OCI-LY7 (cell line): ENCODE measurements around the gene TEX22. TPM values are rescaled to one million over a fixed set of nuclear protein-coding genes. Genes with fewer than 3 reads are reported as not detected.

Experiments used
- BruUV-seq: library from RNA; stranded (reverse); fragments of 400-500 nt; replicated peaks from 2 replicates; lab custom pipeline; 2021; lab: Mats Ljungman, UMichigan
- CTCF ChIA-PET: fragments of 300-600 bp; sonication (Branson Sonifier 250); formaldehyde crosslinking; loops from one replicate; lab custom pipeline; 2022; ENCODE audit warnings: antibody characterized with exemption; ENCODE audit not compliant: unreplicated experiment; lab: Charles Lee
- POLR2A ChIA-PET: fragments of 300-600 bp; sonication (Branson Sonifier 250); formaldehyde crosslinking; loops from one replicate; lab custom pipeline; 2022; ENCODE audit warnings: antibody characterized with exemption; lab: Charles Lee
- DNase-seq: peaks from one replicate; pipeline ENCODE4 v3.0.0-alpha.2; 2015; ENCODE audit warnings: low spot score
- H2AFZ ChIP-seq: fragments of 200-600 bp; sonication (generic), shearing (Covaris generic); 2 replicates; pipeline ENCODE4 v1.6.1; 2014; ENCODE audit warnings: mild to moderate bottlenecking, antibody characterized with exemption, low read length, moderate library complexity
- H3K27ac ChIP-seq: fragments of 200-600 bp; sonication (generic); 2 replicates; pipeline ENCODE4 v1.5.1; 2014; ENCODE audit warnings: mixed run types, low read depth, mild to moderate bottlenecking, moderate library complexity, low read length, inconsistent platforms; ENCODE audit not compliant: poor library complexity, severe bottlenecking
- H3K36me3 ChIP-seq: fragments of 200-600 bp; sonication (generic); 2 replicates; pipeline ENCODE4 v1.6.1; 2014; ENCODE audit warnings: mild to moderate bottlenecking, antibody characterized with exemption, low read length, moderate library complexity, mixed read lengths; ENCODE audit not compliant: insufficient read depth
- H3K4me1 ChIP-seq: fragments of 200-600 bp; sonication (generic); 2 replicates; pipeline ENCODE4 v1.5.1; 2014; ENCODE audit warnings: mild to moderate bottlenecking, low read length; ENCODE audit not compliant: insufficient read depth, poor library complexity, severe bottlenecking
- H3K4me2 ChIP-seq: fragments of 200-600 bp; sonication (generic); 2 replicates; pipeline ENCODE4 v1.6.1; 2014; ENCODE audit warnings: mild to moderate bottlenecking, low read length
- H3K4me3 ChIP-seq: fragments of 200-600 bp; sonication (generic); 2 replicates; pipeline ENCODE4 v1.5.1; 2014; ENCODE audit warnings: mild to moderate bottlenecking, low read depth, low read length; ENCODE audit not compliant: poor library complexity, severe bottlenecking
- H3K79me2 ChIP-seq: fragments of 200-600 bp; sonication (generic); 2 replicates; pipeline ENCODE4 v1.6.1; 2016; ENCODE audit warnings: low read depth, mild to moderate bottlenecking, low read length, moderate library complexity, mixed read lengths; ENCODE audit not compliant: insufficient read depth
- H3K9me2 ChIP-seq: fragments of 200-600 bp; sonication (generic); 2 replicates; pipeline ENCODE4 v1.6.1; 2016; ENCODE audit warnings: mild to moderate bottlenecking, low read length, mixed read lengths; ENCODE audit not compliant: insufficient read depth
- H3K9me3 ChIP-seq: fragments of 200-600 bp; sonication (generic); 2 replicates; pipeline ENCODE4 v1.6.1; 2014; ENCODE audit warnings: mild to moderate bottlenecking, mixed run types, low read length, mixed read lengths
- H4K20me1 ChIP-seq: fragments of 200-600 bp; sonication (generic); 2 replicates; pipeline ENCODE4 v1.6.1; 2014; ENCODE audit warnings: mild to moderate bottlenecking, antibody characterized with exemption, low read length, moderate library complexity, mixed read lengths; ENCODE audit not compliant: insufficient read depth
- CTCF ChIP-seq: fragments of 200-600 bp; sonication (generic); conservative IDR thresholded peaks from 2 replicates; pipeline ENCODE4 v1.5.1; 2014; ENCODE audit warnings: mild to moderate bottlenecking, antibody characterized with exemption, low read length, moderate library complexity, mixed read lengths
- EZH2phosphoT487 ChIP-seq: fragments of 200-600 bp; sonication (generic); IDR thresholded peaks from 2 replicates; pipeline ENCODE4 v1.6.1; 2018; ENCODE audit warnings: low read depth, borderline replicate concordance, mild to moderate bottlenecking, mixed run types, antibody characterized with exemption, low read length, moderate library complexity, mixed read lengths
- intact Hi-C: fragments of 100-400 bp; cut with micrococcal nuclease; formaldehyde crosslinking; loops from one replicate; pipeline ENCODE4 v1.10.0; 2022; ENCODE audit not compliant: unreplicated experiment
- total RNA-seq, 2 experiments: library from RNA; depleted of rRNA in 1 of 2; stranded (reverse); fragments of >200 nt in 1 of 2; shearing (Covaris generic) in 1 of 2; gene quantifications; 2 replicates each; pipeline ENCODE4 v1.2.3, GENCODE V29; 2014 to 2022

The TEX22 gene
- total RNA-seq, 2 experiments from 2014 or later = 1.3 to 9.2 TPM

- Histone ChIP-seq H3K4me1 (no peaks in the 10 kb centered on the region), H3K9me2 (no peaks in the 10 kb centered on the region), H4K20me1 (0 out of 2 replicates have a peak, but pooled peaks cover 6% of the 10 kb centered on the region), H3K27ac (no peak overlapping the region), H3K4me3 (no peak overlapping the region), H3K4me2 (no peak overlapping the region), H3K9me3 (peaks cover 15% of the 10 kb centered on the region), H3K36me3 (peaks cover 84% of the 10 kb centered on the region), H2AFZ (no peak overlapping the region), H3K79me2 (peaks cover 49% of the 10 kb centered on the region)
- BruUV-seq = no TSS peak
- TF ChIP-seq CTCF (no peak), EZH2phosphoT487 (no peak)
- intact Hi-C loops = no loop called here
- ChIA-PET CTCF (no interaction called here), POLR2A (no interaction called here)
- no peak for DNase-seq
These were observed 39.6 kb downstream of the TEX22 start for GRCh38 chr14:105437723-105438500.

- POLR2A ChIA-PET = no interaction called here
- no peaks in the 10 kb centered on the region for H3K4me1 ChIP-seq
- no peaks in the 10 kb centered on the region for H3K9me2 ChIP-seq
- DNase-seq = no peak
- TF ChIP-seq EZH2phosphoT487 (no peak), CTCF (no peak)
- peaks cover 75% of the 10 kb centered on the region for H3K36me3 ChIP-seq
- no peak overlapping the region for H3K27ac ChIP-seq
- no peak overlapping the region for H2AFZ ChIP-seq
- intact Hi-C loops = no loop called here
- BruUV-seq = no TSS peak
- peaks cover 15% of the 10 kb centered on the region for H3K9me3 ChIP-seq
- CTCF ChIA-PET = no interaction called here
- H3K79me2 ChIP-seq = peaks cover 45% of the 10 kb centered on the region
- H3K4me3 ChIP-seq = no peak overlapping the region
- H3K4me2 ChIP-seq = no peak overlapping the region
- 0 out of 2 replicates have a peak, but pooled peaks cover 6% of the 10 kb centered on the region for H4K20me1 ChIP-seq
These were observed 40.8 kb downstream of the TEX22 start for GRCh38 chr14:105439179-105439578.
